Activated T-helper 1 cell treated with Interleukin-2 at 50 U/mL for 16 hours (primary cell): ENCODE data around the gene ATG14.
"Not testable (repeated sequence)": the region's sequence is repeated elsewhere in the genome, so short reads cannot be mapped to it uniquely, and the experiment has no call there.

Source experiments
- DNase-seq: peaks from one replicate; pipeline ENCODE4 v3.0.0-alpha.2; 2020; ENCODE audit warnings: low read depth

The ATG14 gene

GRCh38 chr14:55411426-55412389, at the start of gene ATG14:
Gene ATG14 (minus strand): TSS chr14:55411830. CDS start chr14:55411822, 8 bp downstream.
- DNase-seq = peak; percentile 57

- no peak for DNase-seq
These were observed 47.3 kb upstream of the ATG14 start for GRCh38 chr14:55458800-55459515.

- no peak for DNase-seq
These were observed 45.9 kb upstream of the ATG14 start for GRCh38 chr14:55457496-55457895.

GRCh38 chr14:55456411-55456810, 44.8 kb upstream of the ATG14 start:
- DNase-seq = not testable (repeated sequence)

- no peak for DNase-seq
These were observed 42.8 kb upstream of the ATG14 start for GRCh38 chr14:55454264-55455002.

- DNase-seq = no peak
These were observed 40.3 kb upstream of the ATG14 start for GRCh38 chr14:55451950-55452349.

- no peak for DNase-seq
These were observed 39.8 kb upstream of the ATG14 start for GRCh38 chr14:55451398-55451797.

- DNase-seq = no peak
These were observed 39.4 kb upstream of the ATG14 start for GRCh38 chr14:55450987-55451386.

- no peak for DNase-seq
These were observed 38.9 kb upstream of the ATG14 start for GRCh38 chr14:55450539-55450938.

- DNase-seq = no peak
These were observed 38.5 kb upstream of the ATG14 start for GRCh38 chr14:55450124-55450523.

GRCh38 chr14:55449116-55449515, 37.5 kb upstream of the ATG14 start:
- DNase-seq = no peak

- DNase-seq = no peak
These were observed 36.5 kb upstream of the ATG14 start for GRCh38 chr14:55448141-55448614.

- DNase-seq = no peak
These were observed 35.2 kb upstream of the ATG14 start for GRCh38 chr14:55446833-55447232.

- no peak for DNase-seq
These were observed 34.6 kb upstream of the ATG14 start for GRCh38 chr14:55446127-55446736.

GRCh38 chr14:55441286-55441685, 29.7 kb upstream of the ATG14 start:
- DNase-seq = no peak

GRCh38 chr14:55440385-55440784, 28.8 kb upstream of the ATG14 start, which contains the start of gene TBPL2:
Gene TBPL2 (minus strand): TSS chr14:55440616. CDS start chr14:55440449, 167 bp downstream.
- DNase-seq = no peak

- no peak for DNase-seq
These were observed 26.5 kb upstream of the ATG14 start for GRCh38 chr14:55438066-55438683.

GRCh38 chr14:55436931-55437330, 25.3 kb upstream of the ATG14 start:
- DNase-seq = no peak

- DNase-seq = no peak
These were observed 24.9 kb upstream of the ATG14 start for GRCh38 chr14:55436519-55436918.

- no peak for DNase-seq
These were observed 23.2 kb upstream of the ATG14 start for GRCh38 chr14:55434805-55435174.
